ENCODE data around the gene MBD2. TPM values are rescaled to one million over a fixed set of nuclear protein-coding genes. Genes with fewer than 3 reads are reported as not detected.

Gene MBD2
- total RNA-seq, 2 experiments from 2014 or later: 101 to 102 TPM

DNA sequence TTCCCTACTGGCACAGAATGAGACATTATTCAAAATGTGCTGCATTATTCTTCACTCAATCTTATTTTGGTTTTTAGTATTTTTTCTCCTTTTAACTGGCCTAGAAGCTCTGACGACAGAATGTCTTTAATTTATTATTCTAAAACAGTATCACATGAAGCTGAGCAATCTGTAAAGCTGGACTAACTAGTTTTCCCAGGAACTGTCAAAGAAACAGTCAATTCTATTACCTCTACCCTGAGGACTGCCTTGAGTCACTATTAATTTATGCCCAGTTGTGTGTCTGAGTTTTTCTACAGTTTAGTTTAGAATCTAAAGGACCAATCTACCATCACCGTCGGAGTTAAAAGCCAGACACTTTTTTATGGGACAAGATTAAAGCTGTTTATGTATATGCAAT lies 31.6 kb downstream of the MBD2 start:
- no peak for DNase-seq
- no peak for ATAC-seq
- H3K4me3 Mint-ChIP-seq: no peak overlapping the region
- intact Hi-C loops (cut with micrococcal nuclease): no loop called here
- ChIA-PET CTCF (interaction anchor here (1.4 kb wide), 1 partner anchor 17 kb away, joined by 5 read pairs; no protein-coding TSS in a partner anchor), POLR2A (no interaction called here)
- H3K36me3 Mint-ChIP-seq (ENCODE audit: low read depth): peaks cover 17% of the 10 kb centered on the region
- H3K27me3 Mint-ChIP-seq: no peaks in the 10 kb centered on the region
- peaks cover 7% of the 10 kb centered on the region for H3K4me1 Mint-ChIP-seq (ENCODE audit: low read depth)
- H3K27ac Mint-ChIP-seq: no peak overlapping the region
- TF ChIP-seq, protein P1, sequence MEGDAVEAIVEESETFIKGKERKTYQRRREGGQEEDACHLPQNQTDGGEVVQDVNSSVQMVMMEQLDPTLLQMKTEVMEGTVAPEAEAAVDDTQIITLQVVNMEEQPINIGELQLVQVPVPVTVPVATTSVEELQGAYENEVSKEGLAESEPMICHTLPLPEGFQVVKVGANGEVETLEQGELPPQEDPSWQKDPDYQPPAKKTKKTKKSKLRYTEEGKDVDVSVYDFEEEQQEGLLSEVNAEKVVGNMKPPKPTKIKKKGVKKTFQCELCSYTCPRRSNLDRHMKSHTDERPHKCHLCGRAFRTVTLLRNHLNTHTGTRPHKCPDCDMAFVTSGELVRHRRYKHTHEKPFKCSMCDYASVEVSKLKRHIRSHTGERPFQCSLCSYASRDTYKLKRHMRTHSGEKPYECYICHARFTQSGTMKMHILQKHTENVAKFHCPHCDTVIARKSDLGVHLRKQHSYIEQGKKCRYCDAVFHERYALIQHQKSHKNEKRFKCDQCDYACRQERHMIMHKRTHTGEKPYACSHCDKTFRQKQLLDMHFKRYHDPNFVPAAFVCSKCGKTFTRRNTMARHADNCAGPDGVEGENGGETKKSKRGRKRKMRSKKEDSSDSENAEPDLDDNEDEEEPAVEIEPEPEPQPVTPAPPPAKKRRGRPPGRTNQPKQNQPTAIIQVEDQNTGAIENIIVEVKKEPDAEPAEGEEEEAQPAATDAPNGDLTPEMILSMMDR (IDR thresholded peaks at IDR 0.05): no peak
- no peaks in the 10 kb centered on the region for H3K9me3 Mint-ChIP-seq

DNA sequence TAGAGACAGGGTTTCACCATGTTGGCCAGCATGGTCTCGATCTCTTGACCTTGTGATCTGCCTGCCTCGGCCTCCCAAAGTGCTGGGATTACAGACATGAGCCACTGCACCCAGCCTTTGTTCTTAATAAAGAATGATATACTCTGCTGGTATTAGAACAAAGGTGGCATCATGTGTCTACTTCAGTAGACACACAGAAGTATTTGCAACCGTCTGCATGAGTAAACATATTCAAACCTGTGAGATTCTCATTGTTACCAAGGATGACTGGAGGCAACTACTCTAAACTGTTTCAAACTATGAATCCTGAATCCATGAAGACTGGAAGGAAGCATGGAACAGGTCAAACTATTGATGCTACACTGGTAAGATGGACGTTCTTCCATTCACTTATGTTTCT lies 32.1 kb downstream of the MBD2 start:
- no peak overlapping the region for H3K4me3 Mint-ChIP-seq
- no peak overlapping the region for H3K27ac Mint-ChIP-seq
- H3K27me3 Mint-ChIP-seq: no peaks in the 10 kb centered on the region
- ChIA-PET POLR2A (no interaction called here), CTCF (interaction anchor here (1.4 kb wide), 1 partner anchor 17 kb away, joined by 5 read pairs; no protein-coding TSS in a partner anchor)
- no peak for DNase-seq
- TF ChIP-seq, protein P1 (IDR thresholded peaks at IDR 0.05): no peak
- no peak for ATAC-seq
- no peaks in the 10 kb centered on the region for H3K9me3 Mint-ChIP-seq
- H3K36me3 Mint-ChIP-seq (ENCODE audit: low read depth): peaks cover 15% of the 10 kb centered on the region
- intact Hi-C loops (cut with micrococcal nuclease): no loop called here
- peaks cover 2% of the 10 kb centered on the region for H3K4me1 Mint-ChIP-seq (ENCODE audit: low read depth)

DNA sequence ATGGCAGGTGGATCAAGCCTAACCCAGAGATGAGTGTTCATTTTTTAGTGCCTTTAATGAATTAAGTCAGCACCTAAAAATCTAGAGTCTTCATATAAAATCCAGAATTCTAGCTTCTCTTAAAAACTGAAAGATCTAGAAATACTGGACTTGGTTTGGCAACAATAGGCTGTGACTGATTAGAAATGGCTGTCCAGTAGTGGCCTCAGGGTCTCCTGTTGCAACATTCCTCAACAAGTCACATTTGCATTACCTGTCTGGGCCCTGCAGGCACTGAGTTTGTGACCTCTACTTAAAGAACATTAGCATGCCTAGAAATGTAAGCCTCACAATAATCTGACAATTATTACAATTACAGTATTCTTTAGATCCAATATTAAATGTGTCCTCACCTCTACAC lies 33.1 kb downstream of the MBD2 start:
- no peaks in the 10 kb centered on the region for H3K27me3 Mint-ChIP-seq
- peaks cover 21% of the 10 kb centered on the region for H3K36me3 Mint-ChIP-seq (ENCODE audit: low read depth)
- no peak for ATAC-seq
- DNase-seq: no peak
- no peaks in the 10 kb centered on the region for H3K9me3 Mint-ChIP-seq
- ChIA-PET POLR2A (interaction anchor here (1.2 kb wide), 1 partner anchor 18 kb away, joined by 3 read pairs; no protein-coding TSS in a partner anchor), CTCF (no interaction called here)
- intact Hi-C loops (cut with micrococcal nuclease): no loop called here
- TF ChIP-seq, protein P1 (IDR thresholded peaks at IDR 0.05): no peak
- no peak overlapping the region for H3K27ac Mint-ChIP-seq
- H3K4me1 Mint-ChIP-seq (ENCODE audit: low read depth): peaks cover 2% of the 10 kb centered on the region
- H3K4me3 Mint-ChIP-seq: no peak overlapping the region

DNA sequence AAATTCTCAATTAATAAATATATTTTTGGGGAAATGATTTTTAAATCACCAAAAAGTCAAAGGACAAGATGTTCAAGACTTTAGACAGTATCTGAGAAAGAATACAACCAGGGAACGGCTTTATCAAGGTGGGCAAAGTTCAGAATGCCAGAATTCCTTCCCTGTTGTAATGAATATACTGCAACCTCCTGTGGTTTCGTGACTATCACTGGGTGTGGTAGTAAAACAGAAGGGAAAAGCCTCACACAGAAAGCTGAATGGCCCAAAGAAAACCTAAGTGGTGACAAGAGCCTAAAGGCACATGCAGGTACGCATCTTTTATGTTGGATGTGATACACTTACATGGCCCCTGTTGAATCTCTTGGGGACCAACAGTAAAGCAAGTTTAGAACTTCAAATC lies 37.1 kb downstream of the MBD2 start:
- Mint-ChIP-seq H3K9me3 (no peaks in the 10 kb centered on the region), H3K36me3 (ENCODE audit: low read depth) (peaks cover 19% of the 10 kb centered on the region), H3K4me1 (ENCODE audit: low read depth) (peaks cover 2% of the 10 kb centered on the region), H3K27ac (no peak overlapping the region), H3K27me3 (no peaks in the 10 kb centered on the region), H3K4me3 (no peak overlapping the region)
- ATAC-seq (no peak), DNase-seq (no peak)
- ChIA-PET POLR2A (no interaction called here), CTCF (no interaction called here)
- TF ChIP-seq, protein P1 (IDR thresholded peaks at IDR 0.05): no peak
- intact Hi-C loops (cut with micrococcal nuclease): no loop called here

DNA sequence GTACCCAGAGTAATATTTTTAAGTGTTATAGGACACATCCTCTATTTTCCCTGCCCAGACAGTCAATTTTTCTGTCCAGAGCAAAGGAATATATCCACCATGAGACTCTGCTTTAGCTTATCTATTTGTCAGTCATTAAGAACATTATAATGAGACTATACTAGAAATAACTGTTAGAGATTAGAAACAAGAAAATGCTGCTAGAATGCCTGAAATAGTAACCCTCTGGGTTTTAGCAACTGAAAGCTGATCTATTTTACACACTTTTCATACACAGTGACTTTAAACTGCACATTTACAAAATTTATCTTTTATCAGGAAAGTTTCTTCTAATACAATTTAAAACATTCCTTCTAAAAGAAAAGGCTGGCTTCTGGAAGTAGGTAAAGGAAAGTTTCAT lies 39.6 kb downstream of the MBD2 start:
- TF ChIP-seq, protein P1 (IDR thresholded peaks at IDR 0.05): no peak
- Mint-ChIP-seq H3K36me3 (ENCODE audit: low read depth) (peaks cover 17% of the 10 kb centered on the region), H3K4me1 (ENCODE audit: low read depth) (peaks cover 2% of the 10 kb centered on the region), H3K27ac (no peak overlapping the region), H3K27me3 (no peaks in the 10 kb centered on the region), H3K4me3 (no peak overlapping the region), H3K9me3 (no peaks in the 10 kb centered on the region)
- ChIA-PET POLR2A (no interaction called here), CTCF (no interaction called here)
- ATAC-seq: no peak
- no peak for DNase-seq
- intact Hi-C loops (cut with micrococcal nuclease): no loop called here
